GM18505 (cell line): ENCODE results near the gene UQCRC2.
A peak's percentile ranks its signal among the peaks of the same experiment; 100 is the strongest.
"Not testable (repeated sequence)": the region's sequence is repeated elsewhere in the genome, so short reads cannot be mapped to it uniquely, and the experiment has no call there.

Source experiments
- ATAC-seq: cut with Tn5 transposase; IDR thresholded peaks from one replicate; pipeline ENCODE4 v1.9.1; 2021; ENCODE audit not compliant: unreplicated experiment
- POLR2A ChIP-seq: IDR thresholded peaks from 4 replicates; pipeline ENCODE4 v1.6.1; 2011; ENCODE audit warnings: borderline replicate concordance; ENCODE audit not compliant: insufficient read depth, insufficient read length; ENCODE audit errors: extremely low read depth

UQCRC2 gene

GRCh38 chr16:21989751-21990150, 36.6 kb downstream of the UQCRC2 start:
- ATAC-seq = no peak
- no peak for TF ChIP-seq POLR2A

DNA sequence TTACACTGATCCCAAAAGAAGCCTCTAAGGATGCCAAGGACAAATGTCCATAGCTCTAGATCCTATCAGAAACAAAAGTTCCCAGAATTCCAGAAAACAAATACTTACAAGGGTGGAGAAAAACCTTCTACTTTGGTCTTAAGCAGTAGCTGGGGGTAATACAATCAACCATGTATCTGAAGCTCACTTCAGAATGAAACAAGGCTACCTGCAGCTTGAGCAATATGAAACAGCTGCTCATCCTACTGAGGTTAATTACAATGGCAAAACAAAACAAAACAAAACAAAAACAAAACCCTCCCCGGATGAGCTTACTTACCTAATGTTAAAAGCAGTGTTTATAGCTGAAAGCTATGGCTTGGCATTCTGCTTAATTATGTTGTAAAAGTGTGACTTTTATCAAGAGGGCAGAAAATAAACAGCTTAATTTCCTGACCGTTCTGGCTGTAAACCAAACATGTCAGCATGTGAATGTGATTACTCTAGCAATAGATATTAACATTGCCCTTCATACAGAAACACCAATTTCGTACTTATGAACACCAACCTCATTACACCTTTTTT, 37.3 kb downstream of the UQCRC2 start:
- no peak for TF ChIP-seq POLR2A
- no peak for ATAC-seq

- TF ChIP-seq POLR2A = no peak
- no peak for ATAC-seq
Measured at GRCh38 chr16:21991621-21992020, 38.5 kb downstream of the UQCRC2 start.

GRCh38 chr16:21994856-21995465, 41.8 kb downstream of the UQCRC2 start:
- ATAC-seq = no peak
- TF ChIP-seq POLR2A = no peak

GRCh38 chr16:21996923-21997696, 43.9 kb downstream of the UQCRC2 start:
- TF ChIP-seq POLR2A = no peak
- no peak for ATAC-seq

GRCh38 chr16:21997697-21998480, 44.7 kb downstream of the UQCRC2 start:
- no peak for ATAC-seq

DNA sequence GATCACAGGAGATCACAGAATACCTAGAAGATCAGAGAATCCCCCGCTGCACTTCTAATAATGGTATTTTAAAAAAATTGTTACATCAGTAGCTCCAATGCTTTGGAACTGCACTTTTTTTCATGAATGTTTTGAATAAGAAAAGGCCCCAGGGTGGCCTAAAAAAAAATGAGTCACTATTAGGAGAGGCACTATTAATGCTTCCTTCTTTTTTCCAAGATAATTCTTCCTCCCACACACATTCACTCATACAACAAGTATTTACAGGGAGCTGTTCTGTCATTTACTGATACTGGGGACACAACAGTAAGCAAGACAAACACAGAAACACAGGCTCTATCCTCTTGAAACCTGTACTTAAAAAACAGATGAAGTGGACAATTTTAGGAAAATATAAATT, 48.4 kb downstream of the UQCRC2 start:
- no peak for TF ChIP-seq POLR2A
- no peak for ATAC-seq

More at GRCh38 chr16:21997697-21998480, 44.7 kb downstream of the UQCRC2 start:
- no peak for TF ChIP-seq POLR2A

DNA sequence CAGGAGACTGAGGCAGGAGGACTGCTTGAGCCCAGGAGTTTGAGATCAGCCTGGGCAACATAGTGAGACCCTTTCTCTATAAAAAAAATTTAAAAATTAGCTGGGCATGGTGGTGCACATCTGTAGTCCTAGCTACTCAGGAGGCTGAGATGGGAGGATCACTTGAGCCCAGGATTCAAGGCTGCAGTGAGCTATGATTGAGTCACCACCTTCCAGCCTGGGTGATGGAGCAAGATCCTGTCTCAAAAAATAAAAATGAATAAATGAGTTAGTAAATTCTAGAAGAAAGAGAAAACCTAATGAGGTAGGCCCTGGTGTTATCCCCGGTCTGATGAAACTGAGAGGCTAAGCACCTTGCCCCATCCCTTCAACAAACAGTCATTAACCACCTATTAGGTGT, 48.9 kb downstream of the UQCRC2 start:
- not testable (repeated sequence) for ATAC-seq

- TF ChIP-seq POLR2A = no peak
- ATAC-seq = no peak
Measured at GRCh38 chr16:22003195-22003594, 50.0 kb downstream of the UQCRC2 start.

- no peak for TF ChIP-seq POLR2A
Measured at GRCh38 chr16:22004341-22004740, 51.2 kb downstream of the UQCRC2 start.

DNA sequence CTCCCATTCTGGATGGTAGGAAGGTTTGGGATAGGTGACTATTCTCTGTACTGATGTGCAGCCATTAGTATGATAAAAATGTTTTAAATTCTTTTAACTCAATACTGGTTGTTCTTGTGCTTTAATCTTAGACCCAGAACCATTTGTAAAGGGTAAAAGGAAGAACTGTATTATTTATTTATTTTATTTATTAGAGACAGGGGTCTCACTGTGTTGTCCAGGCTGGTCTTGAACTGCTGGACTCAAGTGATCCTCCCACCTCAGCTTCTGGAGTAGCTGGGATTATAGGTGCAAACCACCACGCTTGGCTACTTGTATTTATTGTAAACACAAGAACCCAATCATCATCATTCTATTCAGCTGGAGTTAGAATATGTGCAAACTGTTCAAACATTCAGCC, 52.6 kb downstream of the UQCRC2 start:
- ATAC-seq = no peak
- TF ChIP-seq POLR2A = no peak

More at GRCh38 chr16:22004341-22004740, 51.2 kb downstream of the UQCRC2 start:
- no peak for ATAC-seq

GRCh38 chr16:22006636-22007035, 53.5 kb downstream of the UQCRC2 start:
- TF ChIP-seq POLR2A = no peak
- no peak for ATAC-seq

GRCh38 chr16:22007159-22007508, 54.0 kb downstream of the UQCRC2 start:
- no peak for ATAC-seq
- no peak for TF ChIP-seq POLR2A

DNA sequence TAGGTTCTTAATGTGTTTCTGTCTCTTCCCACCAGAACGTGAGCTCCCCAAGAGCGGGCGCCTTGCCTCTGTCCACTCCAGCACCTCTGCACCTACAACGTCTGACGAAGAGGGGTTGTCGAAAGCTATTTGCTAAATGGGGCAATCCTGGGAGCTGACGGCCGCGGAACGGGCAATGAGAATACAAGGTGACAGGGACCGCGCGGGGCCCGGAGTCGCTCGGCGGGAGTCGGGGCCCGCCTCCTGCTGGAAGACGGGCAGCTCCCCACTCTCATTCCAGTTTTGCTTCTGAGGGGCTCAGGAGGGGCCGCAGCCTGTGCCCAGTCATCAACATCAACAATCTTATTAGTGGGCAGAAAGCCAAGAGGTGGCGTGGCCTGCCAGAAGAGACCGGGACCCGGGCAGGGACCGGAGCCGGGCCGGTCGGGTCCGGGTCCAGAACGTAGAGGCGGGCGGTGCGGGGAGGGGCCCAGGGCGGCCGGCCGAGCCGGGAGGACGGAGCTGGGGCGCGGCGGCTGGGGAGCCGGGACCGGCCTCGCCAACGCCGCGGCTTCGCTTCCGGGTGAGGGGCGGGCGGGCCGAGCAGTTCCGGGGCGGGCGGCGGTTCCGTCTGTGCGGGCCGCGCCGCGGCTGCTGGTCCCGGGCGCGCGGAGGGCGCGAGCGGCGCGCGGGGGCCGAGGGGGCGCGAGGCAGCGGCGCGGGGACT, 54.5 kb downstream of the UQCRC2 start, which contains the start of gene MOSMO:
MOSMO (plus strand) TSS at position 603 of the 706 bp plus-strand sequence. CDS start 191 bp downstream, outside the sequence.
- peak; percentile 84 for TF ChIP-seq POLR2A
- ATAC-seq = peak; percentile 55
